COLO829 (cell line): ENCODE measurements around the gene TNIK.
"Not testable (repeated sequence)": the region's sequence is repeated elsewhere in the genome, so short reads cannot be mapped to it uniquely, and the experiment has no call there.

Experiments
- DNase-seq: peaks from one replicate; pipeline ENCODE4 v3.0.0; 2012; ENCODE audit warnings: low spot score

The TNIK gene

DNA sequence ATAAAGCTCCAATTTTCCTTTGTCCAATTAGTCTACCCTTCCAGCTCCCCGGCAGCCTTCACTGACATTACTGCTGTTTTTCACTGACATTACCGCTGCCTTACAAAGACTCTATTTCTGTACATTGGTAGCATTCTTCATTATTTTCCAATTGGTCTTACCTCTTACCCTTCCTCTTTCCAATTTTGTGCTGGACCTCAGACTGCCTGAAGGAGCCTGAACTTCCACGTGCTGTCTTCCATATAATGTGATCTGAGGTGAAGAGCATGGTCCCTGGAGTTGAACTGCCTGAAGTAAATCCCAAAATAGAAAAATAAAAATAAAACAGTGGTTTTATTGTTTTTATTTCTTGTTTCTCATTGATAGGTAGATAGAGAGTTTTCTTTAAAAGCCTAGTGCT is 9.2 kb upstream of the TNIK start:
- no peak for DNase-seq

DNA sequence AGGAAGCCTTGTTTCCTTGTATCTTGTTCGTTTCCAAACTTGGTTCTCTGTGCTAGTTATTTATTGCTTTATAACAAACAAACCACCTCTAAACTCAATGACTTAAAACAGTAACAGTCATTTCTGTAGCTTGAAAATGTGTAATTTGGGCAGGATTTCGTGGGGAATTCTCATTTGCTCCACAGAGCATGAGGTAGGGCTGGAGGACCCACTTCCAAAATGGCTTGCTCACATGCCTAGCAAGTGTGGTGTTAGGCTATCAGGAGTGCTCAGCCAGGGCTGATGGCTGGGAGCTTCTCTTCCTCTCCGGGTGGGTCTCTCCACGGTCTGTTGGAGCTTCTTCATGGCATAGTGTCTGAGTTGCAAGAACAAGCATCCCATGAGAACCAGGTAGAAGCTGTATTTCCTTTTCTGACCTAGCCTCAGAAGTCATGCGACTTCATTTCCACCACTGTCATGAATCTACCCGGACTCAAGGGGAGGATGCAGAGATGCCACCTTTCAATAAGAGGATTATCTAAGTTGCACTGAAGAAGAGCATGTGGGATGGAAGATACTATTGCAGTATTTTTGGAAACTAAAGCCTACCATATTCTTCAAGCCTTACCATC is 8.2 kb upstream of the TNIK start:
- no peak for DNase-seq

GRCh38 chr3:171465763-171466162 is 5.6 kb upstream of the TNIK start:
- no peak for DNase-seq

DNA sequence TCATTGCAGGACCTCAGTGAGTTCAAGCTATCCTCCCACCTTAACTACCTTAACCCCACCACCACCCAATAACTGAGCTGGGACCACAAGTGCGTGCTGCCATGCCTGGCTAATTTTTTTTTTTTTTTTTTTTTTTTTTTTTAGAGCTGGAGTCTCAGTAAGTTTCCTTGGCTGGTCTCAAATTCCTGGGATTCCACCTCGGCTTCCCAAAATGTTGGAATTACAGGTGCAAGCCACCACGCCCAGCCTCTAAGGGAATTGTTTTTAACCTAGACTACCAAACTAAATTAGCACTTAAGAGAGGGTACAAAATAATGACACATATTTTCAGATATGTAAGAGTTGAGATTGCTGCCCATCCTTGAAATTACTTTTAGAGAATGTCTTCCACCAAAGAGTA is 4.3 kb upstream of the TNIK start:
- DNase-seq, result no peak

- DNase-seq, result no peak
Measured at GRCh38 chr3:171462224-171462623, 2.0 kb upstream of the TNIK start.

GRCh38 chr3:171461525-171461917 is 1.3 kb upstream of the TNIK start:
- DNase-seq, result no peak

- peak; percentile 70 for DNase-seq
Measured at GRCh38 chr3:171460725-171461524, 720 bp upstream of the TNIK start.

GRCh38 chr3:171459137-171459941 is 866 bp downstream of the TNIK start:
- no peak for DNase-seq

- DNase-seq, result no peak
Measured at GRCh38 chr3:171458864-171459136, 1.4 kb downstream of the TNIK start.

DNA sequence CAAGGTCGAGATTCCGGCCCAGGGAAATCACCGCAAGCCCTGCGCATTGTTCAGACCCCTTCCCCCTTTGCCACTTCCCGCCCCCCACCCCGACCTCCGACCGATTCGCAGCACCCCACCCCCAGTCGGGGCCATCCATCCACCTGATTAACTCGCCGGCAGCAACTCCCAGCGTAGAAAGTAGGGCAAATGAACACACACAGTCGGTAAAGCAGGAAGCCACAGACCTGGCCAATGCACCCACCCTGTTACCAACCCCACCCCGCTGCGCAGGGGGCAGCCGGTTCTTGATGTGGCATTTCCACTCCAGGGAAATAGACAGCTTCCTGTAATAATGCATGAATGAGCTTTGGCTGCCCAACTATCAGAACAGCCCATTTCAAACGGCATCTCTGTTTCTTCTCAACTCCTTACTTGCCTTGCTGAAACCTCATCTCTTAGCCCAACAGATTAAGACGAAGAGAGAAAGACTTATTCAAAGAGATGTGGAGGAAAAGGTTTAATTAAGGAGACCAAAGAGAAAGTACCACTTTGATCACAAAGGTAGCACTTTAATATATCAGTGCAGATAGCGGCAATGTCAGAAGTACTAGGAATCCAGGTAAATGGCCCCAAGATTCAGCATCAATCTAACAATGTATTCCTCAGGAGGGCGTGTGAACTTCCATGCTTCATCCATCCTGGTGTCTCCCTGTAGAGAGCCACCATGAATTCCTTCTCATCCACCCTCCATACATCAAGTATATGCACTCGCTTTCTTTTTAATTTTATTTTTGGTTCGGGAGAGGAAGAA is 1.9 kb downstream of the TNIK start:
- DNase-seq, result no peak

DNA sequence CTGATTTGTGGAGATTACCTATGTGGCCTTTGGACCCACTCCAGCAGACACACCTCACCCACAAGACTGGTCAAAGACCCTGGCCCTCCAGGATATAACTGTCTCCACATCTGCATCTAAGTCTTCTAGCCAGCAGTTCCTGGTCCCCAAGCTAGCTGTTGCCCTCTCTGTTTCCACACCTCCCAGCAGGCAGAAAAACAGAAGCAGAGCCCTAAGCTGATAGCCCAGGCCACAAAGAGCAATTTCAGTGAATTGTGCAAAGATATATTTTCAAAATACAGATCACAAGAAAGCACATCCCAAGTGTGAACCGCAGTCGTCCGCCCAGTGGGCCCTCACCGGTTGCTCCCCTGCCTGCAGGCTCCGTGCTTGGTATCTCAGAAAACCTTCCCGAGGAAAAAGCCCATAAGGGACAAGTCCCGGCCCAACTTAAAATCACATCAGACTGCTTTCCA is 2.6 kb downstream of the TNIK start:
- no peak for DNase-seq

DNA sequence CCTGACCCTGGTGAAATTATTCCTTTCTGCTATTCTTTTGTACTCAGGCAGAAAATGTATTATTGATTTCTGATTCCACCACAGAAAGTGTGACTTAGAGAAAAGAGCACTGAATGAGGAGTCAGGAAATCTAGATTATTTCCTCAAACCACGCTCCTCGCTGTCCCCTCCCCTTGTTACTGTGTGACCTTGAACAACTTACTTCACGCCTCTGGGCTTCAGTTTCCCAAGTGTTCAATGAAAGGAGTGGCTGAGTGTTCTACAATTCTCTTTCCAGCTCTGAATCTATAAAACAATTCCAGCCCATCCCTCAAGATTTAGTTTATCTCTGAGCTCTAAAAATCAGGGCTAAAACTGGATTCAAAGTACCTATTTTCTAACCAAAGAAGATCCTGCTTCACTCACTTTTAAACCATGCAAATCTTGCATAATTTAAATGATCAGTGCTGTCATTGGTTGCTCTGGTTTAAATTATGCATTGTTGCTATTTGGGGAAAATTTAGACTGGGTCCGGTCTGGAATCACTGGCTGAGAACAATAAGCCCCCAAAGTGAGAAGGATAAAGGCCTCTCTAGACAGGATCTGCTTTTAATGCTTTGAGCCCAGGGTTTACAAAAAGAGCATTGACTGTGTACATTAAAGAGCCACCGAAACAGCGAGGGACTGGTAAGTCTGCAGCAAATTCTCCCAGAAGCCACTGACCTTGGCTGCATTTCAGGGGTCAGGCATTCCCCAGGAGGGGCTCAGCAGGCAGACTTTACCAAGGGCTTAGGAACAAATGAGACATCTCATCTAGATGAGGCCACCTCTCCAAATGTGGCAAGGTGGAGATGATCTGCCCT is 3.2 kb downstream of the TNIK start:
- no peak for DNase-seq

- DNase-seq, result peak; percentile 40
Measured at GRCh38 chr3:171455603-171456550, 4.3 kb downstream of the TNIK start.

- no peak for DNase-seq
Measured at GRCh38 chr3:171454041-171454440, 6.2 kb downstream of the TNIK start.

GRCh38 chr3:171453180-171453886 is 6.9 kb downstream of the TNIK start:
- DNase-seq, result no peak

GRCh38 chr3:171452328-171452727 is 7.9 kb downstream of the TNIK start:
- no peak for DNase-seq

DNA sequence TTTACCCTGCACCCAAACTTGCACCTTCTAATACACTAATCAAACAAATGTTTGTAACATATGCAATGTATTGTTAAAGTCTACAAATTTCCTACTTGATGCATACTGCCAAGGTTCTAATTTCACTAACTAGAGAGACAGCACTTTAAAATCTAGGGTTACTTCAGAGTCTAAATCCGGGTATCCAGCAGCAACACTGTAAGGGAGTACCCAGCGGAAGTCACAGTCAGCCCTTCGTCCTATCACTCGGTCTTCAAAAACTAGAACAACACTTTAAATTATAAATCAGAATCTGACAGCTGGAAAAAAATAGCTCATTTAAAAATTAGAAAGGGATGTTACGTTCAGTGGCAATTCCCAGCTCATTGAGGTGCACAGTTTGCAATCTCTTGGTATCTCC is 8.3 kb downstream of the TNIK start:
- no peak for DNase-seq

- DNase-seq, result not testable (repeated sequence)
Measured at GRCh38 chr3:171447579-171447891, 12.7 kb downstream of the TNIK start.

GRCh38 chr3:171446801-171447578 is 13.2 kb downstream of the TNIK start:
- DNase-seq, result peak; percentile 94
